HG03439 (cell line): ENCODE results near the gene RALA.
A peak's percentile ranks its signal among the peaks of the same experiment; 100 is the strongest.
"Not testable (repeated sequence)": the region's sequence is repeated elsewhere in the genome, so short reads cannot be mapped to it uniquely, and the experiment has no call there.

ENCODE experiments used
- ATAC-seq: cut with Tn5 transposase; IDR thresholded peaks from one replicate; pipeline ENCODE4 v1.9.1; 2021; ENCODE audit warnings: mild to moderate bottlenecking, moderate library complexity; ENCODE audit not compliant: unreplicated experiment

RALA gene

DNA sequence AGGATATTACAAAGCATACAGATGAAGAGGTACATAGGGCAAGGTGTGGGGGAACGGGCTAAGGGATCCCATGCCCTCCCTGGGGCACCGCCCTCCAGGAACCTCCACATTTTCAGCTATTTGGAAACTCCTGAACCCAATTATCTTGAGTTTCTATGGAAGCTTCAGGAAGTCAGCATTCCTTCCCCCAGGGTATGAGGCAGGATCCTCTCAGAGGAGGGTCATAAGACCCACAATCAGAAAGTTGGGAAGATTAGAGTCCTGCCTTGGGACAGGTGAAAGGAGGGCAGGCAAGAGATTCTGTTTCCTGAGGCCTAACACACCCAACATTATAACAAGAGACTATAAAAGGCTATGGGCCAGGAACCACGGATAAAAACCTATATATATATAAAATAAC is 98.0 kb downstream of the RALA start:
- ATAC-seq = no peak

- no peak for ATAC-seq
These were observed 98.7 kb downstream of the RALA start for GRCh38 chr7:39721919-39722597.

GRCh38 chr7:39727231-39728012 is 104.0 kb downstream of the RALA start:
- no peak for ATAC-seq

DNA sequence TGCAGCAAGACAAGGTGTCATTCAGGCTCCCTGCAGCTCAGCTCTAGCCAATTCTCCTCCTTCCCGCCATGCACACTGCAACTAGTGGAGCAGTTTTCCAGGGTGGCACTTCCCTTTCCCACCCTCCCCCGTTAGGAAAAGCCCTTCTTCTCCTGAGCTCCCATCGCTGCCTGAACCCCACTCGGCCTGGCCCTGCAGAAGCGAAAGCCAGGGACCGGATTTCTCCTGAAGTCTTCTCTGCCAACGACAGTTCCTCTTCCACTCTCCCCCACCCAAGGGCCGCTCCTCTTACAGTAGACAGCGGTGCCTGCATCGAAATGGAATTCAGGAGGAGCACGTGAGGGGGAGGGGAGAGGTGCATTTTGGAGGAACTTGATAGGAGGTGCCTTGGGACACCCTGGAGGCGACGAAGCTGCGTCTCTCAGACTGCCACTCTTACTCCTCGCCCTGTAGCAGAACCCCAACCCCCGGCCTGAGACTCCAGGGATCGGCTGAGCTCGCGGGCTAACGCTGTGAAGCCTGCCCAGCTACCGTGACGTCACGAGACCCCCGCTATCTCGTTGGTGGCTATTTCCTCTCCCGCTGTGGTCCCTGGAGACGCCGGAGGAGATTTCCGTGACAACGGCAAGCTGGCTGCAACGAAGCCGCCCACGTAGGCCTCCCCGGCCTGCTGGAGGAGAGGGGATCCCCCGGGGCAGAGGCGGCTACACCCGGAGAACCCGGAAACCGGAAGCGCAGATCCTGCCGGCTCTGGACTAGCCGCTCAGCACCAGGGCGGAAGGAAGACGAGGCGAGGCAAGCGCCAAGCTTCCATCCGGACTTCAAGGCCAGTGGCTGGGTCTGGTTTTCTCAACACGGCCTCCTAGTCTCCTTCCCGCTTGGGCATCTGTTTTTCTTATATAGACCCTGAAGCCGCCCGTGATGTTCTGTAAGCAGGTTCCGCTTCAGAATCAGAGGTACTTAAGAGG is 109.7 kb downstream of the RALA start:
- ATAC-seq = peak; percentile 97

DNA sequence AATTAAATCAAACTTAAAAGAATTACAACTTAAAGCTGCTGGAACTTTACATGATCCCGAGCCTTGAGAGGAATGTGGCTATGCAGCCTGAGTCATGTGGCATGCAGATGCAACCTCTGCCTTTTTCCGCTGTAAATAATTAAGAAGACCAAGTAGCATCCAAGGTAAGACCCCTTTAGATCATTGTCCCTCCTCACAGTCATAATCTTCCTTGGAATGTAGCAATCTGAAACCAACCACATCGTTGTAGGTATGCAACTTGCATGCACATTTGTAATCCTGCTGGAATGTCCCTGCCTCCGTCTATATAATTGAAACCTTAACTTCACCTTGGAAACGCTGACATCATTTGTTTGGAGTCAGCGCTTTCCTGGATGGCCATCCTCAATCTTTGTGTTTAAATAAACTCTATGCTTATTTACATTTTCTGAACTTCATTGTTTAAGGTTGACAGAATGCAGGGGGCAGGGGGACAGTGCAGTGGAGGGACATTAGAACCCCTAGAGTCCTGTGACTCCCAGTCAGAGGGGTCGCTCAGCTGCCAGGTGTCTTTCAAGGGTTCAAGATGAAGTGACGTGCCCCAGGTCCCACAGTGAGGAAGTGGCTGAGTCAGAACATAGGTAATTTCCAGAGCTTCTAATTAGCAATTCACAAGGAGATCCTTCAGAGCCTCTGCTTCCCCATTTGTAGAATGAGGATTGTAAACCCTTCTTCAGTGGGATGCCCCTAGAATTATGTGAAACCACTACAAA is 110.7 kb downstream of the RALA start:
- ATAC-seq = no peak

DNA sequence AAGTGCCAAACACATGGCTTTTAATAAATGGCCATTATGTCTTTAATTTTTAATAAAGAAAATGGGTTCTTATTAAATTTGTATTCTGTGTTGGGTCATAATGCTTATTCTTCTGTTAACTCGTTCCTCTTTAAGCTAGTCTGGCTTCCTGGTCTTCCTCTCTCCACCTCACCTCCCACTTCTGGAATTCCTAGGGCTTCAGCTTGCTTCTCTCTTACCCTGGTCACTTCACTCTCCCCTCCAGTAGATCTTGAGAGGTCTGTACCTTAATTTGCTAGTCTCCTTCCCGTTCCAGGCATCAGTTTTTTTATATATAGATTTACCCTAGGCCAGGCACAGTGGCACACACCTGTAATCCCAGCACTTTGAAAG is 111.2 kb downstream of the RALA start:
- no peak for ATAC-seq

DNA sequence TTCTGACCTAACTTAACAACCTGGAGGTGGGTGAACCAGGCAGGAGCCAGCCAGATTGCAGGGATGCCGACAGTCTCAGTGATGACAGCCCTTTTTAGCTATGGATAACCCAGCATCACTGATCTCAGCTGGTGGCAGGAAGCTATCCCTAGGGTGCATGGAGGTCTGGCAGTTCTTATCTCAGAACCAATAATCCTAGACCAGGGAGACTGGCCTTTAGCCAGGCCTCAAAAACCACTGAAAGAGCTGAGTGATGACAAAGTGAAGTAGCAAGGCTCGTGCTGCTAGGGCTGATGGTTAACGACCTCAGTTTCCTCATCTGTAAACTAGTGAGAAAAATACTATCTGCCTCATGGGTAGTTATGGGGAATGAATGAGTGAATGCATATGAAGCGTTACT is 112.5 kb downstream of the RALA start:
- no peak for ATAC-seq

DNA sequence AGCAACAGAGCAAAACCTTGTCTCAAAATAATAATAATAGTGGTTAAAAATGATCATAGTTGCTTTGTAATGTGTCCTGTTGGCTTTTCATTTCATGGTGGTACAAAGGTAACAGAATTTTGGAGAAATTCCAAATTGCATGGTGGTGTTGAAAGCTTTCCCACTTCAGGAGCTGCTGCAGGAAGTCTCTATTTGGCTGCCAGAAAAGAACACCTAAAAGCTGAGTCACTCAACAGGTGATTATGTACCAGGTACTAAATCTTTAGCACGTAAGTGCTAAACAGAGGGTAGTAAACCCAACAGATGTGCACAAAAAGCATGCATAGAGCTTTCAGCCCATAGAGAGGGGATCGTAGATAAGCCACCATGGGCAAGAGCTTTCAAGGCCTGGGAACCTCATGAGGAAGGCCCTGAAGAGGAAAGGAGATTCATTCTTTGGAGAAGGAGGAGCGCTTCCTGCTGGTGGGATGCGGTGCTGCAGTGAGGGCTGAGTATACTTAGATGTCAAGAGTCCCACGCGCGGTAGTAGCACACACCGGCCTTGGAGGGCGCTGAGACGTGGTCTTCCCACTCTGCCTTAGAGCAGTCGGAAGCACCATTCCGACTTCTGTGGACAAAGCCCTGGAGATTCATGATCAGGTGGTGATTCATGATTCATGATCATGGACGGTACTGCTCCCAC is 118.7 kb downstream of the RALA start:
- no peak for ATAC-seq

GRCh38 chr7:39744620-39745019 is 121.2 kb downstream of the RALA start:
- no peak for ATAC-seq

DNA sequence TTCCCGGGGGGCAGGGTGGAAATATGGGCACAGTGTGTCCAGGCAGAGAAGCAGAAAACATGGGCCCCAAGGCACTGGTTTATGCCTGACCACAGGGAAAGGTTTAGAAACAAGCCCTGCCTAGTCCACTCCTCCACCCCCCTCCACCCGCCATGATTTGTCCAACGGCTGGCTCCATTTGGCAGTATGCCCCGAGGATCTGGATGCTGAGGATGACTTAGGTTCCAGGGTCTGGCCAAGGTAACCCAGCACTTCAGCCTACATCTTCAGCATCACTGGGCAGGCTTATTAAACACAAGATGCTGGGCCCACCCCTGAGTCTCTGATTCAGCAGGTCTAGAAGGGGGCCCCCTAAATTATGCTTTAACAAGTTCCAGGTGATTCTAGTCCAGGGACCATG is 121.9 kb downstream of the RALA start:
- no peak for ATAC-seq

DNA sequence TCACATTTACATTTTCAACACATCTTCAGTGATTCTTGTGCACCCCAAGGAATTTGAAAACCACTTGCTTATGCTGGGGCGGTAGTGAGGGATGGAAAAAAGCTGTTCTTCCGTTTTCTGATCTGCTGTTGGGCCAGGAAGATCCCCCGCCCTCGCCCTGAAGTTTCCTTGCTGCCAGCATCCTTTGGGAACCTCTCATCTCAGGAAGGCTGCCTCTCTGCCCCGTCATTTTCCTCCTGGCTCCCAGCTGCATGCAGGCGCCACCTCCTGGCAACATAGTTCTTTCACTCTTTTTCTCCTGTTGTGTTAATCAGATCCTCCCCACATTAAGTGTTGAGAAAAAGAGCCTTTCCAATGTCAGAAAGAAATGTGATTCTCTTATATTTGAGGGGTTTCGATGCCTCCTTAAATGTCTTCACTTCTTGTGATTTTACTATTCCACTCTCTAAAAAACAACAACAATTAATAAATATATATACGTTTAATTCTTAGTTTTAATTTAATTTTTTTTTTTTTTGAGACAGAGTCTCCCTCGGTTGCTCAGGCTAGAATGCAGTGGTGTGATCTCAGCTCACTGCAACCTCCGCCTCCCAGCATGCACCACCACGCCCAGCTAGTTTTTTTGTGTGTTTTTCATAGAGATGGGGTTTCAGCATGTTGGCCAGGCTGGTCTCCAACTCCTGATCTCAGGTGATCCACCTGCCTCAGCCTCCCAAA is 122.9 kb downstream of the RALA start:
- ATAC-seq = no peak

DNA sequence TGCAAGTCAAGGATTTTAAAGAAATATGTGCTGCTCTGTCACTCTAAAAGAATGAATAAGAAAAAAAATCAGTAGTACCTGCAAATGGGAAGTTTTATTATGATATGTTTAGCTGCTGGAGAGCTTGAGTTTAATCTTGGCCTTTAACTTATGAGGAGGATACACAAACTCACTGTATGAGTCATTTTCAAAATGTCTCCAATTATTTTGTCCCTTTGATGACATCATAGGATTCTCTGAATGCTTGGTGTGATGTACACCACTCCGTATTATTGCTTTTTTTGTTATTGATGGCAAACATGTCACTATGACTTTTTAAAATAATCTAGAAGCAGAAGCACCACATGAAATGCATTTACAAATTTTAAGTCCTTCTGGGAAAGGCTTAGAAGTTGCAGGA is 125.8 kb downstream of the RALA start:
- no peak for ATAC-seq

GRCh38 chr7:39749717-39750116 is 126.3 kb downstream of the RALA start:
- ATAC-seq = no peak

- no peak for ATAC-seq
These were observed 127.1 kb downstream of the RALA start for GRCh38 chr7:39750253-39751077.

DNA sequence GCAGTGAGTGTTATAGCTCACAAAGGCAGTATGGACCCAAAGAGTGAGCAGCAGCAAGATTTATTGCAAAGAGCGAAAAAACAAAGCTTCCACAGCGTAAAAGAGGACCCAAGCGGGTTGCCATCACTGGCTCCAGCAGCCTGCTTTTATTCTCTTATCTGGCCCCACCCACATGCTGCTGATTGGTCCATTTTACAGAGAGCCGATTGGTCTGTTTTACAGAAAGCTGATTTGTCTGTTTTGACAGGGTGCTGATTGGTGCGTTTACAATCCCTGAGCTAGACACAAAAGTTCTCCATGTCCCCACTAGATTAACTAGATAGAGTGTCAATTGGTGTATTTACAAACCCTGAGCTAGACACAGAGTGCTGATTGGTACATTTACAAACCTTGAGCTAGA is 129.9 kb downstream of the RALA start:
- not testable (repeated sequence) for ATAC-seq

DNA sequence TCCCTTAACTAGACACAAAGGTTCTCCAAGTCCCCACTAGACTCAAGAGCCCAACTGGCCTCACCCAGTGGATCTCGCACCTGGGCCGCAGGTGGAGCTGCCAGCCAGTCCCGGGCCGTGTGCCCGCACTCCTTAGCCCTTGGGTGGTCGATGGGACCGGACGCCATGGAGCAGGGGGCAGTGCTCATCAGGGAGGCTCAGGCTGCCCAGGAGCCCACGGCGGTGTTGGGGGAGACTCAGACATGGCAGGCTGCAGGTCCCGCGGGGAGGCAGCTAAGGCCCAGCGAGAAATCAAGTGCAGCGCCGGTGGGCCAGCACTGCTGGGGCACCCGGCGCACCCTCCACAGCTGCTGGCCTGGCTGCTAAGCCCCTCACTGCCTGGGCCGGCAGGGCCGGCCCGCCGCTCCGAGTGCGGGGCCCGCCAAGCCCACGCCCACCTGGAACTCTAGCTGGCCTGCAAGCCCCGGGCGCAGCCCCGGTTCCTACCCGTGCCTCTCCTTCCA is 130.5 kb downstream of the RALA start:
- no peak for ATAC-seq

DNA sequence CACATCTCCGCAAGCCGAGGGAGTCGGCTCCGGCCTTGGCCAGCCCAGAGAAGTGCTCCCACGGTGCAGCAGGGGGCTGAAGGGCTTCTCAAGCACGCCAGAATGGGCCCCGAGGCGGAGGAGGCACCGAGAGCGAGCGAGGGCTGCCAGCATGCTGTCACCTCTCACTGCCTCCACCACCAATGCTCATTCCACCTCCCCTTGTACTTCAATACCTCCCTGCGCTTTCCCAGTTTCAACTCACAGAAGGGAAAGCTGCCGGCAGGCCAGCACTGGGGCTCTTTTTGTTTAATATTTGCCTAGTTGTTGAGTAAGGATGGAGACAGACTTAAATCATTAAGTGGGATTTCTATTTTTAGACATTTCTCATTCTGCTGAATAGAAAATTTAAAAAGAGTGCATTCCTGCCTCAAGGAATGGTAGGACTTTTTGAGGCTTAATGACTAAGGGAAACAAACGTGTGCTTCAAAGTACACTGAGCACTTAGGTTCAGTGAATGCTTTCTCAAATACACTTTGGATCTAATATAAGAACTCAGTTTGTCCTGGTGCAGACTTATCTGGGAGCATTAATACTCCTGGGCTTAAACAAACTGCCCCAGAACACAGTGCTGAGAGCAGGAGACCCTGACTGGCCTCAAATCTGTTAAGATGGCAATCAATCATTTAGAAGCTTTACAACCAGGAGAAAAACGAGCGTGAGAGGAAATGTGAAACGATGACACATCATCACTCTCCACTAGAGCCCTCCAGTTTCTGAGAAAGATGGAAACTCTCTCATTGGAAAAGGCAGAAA is 131.2 kb downstream of the RALA start:
- no peak for ATAC-seq

DNA sequence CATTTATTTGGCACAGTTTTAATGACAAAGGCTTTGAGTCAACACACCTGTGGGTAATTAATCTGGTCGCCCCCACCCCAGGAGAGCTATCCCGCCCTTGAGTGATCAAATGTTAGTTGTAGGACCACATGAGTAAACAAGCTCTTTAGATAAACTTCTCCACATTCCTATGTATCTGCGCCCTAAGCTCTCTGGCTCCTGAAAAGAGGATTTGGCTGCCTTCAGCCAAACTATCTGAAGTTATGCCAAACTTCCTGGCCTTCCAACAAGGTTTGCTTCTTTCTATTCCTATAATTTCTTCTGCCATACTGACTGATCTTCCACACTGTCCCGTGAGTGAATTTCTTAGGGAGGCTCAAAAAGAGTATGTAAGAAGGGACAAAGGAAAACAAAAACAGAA is 134.2 kb downstream of the RALA start:
- ATAC-seq = no peak
